Thoracic aorta (tissue), 2 donors: ENCODE measurements around the gene KLK13. TPM values are rescaled to one million over a fixed set of nuclear protein-coding genes. Genes with fewer than 3 reads are reported as not detected.

Source experiments
- ATAC-seq: fragments of 150-250 bp; one replicate; pipeline ENCODE4 v1.8.0; 2017; ENCODE audit warnings: low read depth; ENCODE audit not compliant: insufficient number of reproducible peaks, low FRiP score
- DNase-seq: peaks from one replicate; pipeline ENCODE4 v3.0.0-alpha.2; 2020; ENCODE audit warnings: low spot score
- H3K27ac ChIP-seq, 2 donors: fragments of 200-600 bp; sonication (generic); 1 replicate in 1 of 2; 2 replicates in 1 of 2; pipeline ENCODE4 v1.5.1; 2016; ENCODE audit warnings: mild to moderate bottlenecking in 2 of 2, moderate library complexity in 2 of 2
- H3K27me3 ChIP-seq: fragments of 200-600 bp; sonication (generic); replicated peaks from 2 replicates; pipeline ENCODE4 v1.6.0; 2016; ENCODE audit warnings: mild to moderate bottlenecking; ENCODE audit not compliant: insufficient read depth
- H3K36me3 ChIP-seq: fragments of 200-600 bp; sonication (generic); one replicate; pipeline ENCODE4 v1.5.1; 2016
- H3K4me1 ChIP-seq, 2 donors: fragments of 200-600 bp; sonication (generic); 1 replicate in 1 of 2; 2 replicates in 1 of 2; pipeline versions ENCODE4 v1.5.1 to v1.6.0; 2016; ENCODE audit warnings: low read depth in 2 of 2, mild to moderate bottlenecking in 1 of 2; ENCODE audit not compliant: control insufficient read depth in 1 of 2
- H3K4me3 ChIP-seq: fragments of 200-600 bp; sonication (generic); 2 replicates; pipeline ENCODE4 v1.5.1; 2016; ENCODE audit warnings: mild to moderate bottlenecking
- H3K9me3 ChIP-seq: fragments of 200-600 bp; sonication (generic); 2 replicates; pipeline ENCODE4 v1.5.1; 2016
- total RNA-seq, 2 donors: library from RNA; depleted of rRNA; stranded (reverse); fragments of >200 nt; gene quantifications; one replicate each; pipeline versions ENCODE4 v1.1.0 to v1.2.3, GENCODE V29; 2016
- TF ChIP-seq, protein P1 (sequence below): fragments of 200-600 bp; sonication (generic); IDR thresholded peaks from one replicate; pipeline ENCODE4 v1.5.1; 2019; ENCODE audit warnings: antibody characterized with exemption

KLK13 gene
- total RNA-seq, 2 donors from 2014 or later: not detected

DNA sequence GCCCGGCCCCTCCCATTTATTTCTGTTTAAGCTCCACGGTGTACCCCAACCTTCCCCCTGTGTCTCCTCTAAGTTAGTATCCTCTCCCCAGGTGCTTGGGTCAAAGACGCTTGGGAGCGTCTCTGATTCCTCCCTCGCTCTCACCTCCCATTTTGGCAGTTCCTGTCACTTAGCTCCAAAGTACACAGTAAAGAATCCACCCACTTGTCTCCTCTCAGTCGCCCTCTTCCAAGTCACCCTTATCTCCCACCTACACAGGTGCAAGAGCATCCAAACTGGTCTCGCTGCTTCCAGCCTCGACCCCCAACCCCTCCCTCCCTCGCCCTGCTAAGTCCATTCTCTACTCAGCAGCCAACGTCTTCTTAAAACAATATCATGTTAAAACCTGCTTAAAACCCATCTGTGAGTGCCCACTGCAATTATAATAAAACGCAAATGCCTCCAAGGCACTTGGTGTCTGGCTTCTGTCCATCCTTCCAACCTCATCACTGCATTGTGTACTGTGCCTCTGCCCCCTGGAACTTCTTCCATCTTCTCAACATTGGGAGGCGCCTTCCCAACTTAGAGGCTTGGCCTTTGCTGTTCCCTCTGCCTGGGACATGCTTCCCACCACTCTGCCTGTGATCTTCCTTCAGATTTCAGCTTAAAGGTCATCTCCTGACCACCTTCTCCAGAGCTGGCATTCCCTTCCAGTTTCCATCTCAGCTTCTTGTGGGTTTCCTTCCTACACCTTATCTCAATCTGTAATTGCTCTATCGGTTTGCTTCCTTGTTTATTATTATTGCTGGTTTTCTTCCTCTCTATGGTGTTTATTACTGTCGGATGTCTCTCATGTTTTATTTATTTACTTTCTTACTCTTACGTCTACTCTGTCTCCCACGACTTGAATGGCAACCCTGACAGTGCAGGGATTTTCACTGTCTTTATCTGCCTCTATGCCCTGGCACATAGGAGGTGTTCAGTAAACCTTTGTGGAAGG lies 27.3 kb upstream of the KLK13 start:
- Histone ChIP-seq H3K27ac (no peak overlapping the region), H3K27me3 (no peaks in the 10 kb centered on the region), H3K36me3 (no peaks in the 10 kb centered on the region), H3K4me1 (no peaks in the 10 kb centered on the region), H3K4me3 (no peak overlapping the region), H3K9me3 (no peaks in the 10 kb centered on the region)
- TF ChIP-seq, protein P1, sequence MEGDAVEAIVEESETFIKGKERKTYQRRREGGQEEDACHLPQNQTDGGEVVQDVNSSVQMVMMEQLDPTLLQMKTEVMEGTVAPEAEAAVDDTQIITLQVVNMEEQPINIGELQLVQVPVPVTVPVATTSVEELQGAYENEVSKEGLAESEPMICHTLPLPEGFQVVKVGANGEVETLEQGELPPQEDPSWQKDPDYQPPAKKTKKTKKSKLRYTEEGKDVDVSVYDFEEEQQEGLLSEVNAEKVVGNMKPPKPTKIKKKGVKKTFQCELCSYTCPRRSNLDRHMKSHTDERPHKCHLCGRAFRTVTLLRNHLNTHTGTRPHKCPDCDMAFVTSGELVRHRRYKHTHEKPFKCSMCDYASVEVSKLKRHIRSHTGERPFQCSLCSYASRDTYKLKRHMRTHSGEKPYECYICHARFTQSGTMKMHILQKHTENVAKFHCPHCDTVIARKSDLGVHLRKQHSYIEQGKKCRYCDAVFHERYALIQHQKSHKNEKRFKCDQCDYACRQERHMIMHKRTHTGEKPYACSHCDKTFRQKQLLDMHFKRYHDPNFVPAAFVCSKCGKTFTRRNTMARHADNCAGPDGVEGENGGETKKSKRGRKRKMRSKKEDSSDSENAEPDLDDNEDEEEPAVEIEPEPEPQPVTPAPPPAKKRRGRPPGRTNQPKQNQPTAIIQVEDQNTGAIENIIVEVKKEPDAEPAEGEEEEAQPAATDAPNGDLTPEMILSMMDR: no peak
- DNase-seq: no peak
- no peak for ATAC-seq

DNA sequence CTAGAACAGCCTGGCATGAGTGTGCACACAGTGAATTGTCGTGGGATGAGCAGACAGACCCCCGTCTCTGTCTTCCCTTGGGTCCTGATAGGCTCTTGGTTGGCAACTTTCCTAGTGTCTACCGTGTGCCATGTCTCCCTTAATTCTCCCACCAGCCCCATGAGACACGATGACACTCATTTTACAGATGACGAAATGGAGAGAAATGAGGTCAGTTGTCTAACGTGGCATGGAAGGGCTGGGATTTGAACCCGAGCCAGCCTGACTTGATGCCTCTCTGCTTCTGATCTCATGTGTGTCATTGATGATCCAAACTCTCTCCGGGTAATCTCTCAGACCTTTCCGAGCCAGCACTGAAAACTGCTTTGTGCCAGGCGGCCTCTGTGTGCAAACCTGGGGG lies 26.2 kb upstream of the KLK13 start:
- TF ChIP-seq, protein P1: no peak
- no peak overlapping the region for H3K27ac ChIP-seq
- H3K27me3 ChIP-seq: no peaks in the 10 kb centered on the region
- no peaks in the 10 kb centered on the region for H3K4me1 ChIP-seq
- DNase-seq (no peak), ATAC-seq (no peak)
- H3K36me3 ChIP-seq: no peaks in the 10 kb centered on the region
- H3K9me3 ChIP-seq: no peaks in the 10 kb centered on the region
- no peak overlapping the region for H3K4me3 ChIP-seq

DNA sequence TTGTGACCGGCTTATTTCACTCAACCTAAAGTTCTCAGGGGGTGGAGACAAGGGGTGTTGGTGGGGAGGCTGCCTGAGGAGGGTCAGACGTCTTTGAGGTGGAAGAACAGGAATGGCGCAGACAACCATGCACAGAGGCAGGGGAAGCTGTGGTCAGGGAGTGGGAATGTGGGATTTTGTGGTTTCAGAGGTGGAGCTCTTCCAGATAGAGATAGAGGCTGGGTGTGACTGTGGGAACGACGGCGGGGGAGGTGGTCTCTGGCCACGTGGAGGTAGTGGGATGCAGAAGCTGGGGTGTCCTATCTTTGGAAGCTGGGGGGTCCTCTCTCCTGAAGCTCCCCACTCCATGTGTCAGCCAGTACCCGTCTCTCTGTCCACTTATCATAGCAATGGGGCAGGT lies 25.6 kb upstream of the KLK13 start:
- Histone ChIP-seq H3K27ac (no peak overlapping the region), H3K4me3 (no peak overlapping the region), H3K9me3 (no peaks in the 10 kb centered on the region), H3K36me3 (no peaks in the 10 kb centered on the region), H3K27me3 (no peaks in the 10 kb centered on the region), H3K4me1 (no peaks in the 10 kb centered on the region)
- TF ChIP-seq, protein P1: no peak
- no peak for DNase-seq
- ATAC-seq: no peak

DNA sequence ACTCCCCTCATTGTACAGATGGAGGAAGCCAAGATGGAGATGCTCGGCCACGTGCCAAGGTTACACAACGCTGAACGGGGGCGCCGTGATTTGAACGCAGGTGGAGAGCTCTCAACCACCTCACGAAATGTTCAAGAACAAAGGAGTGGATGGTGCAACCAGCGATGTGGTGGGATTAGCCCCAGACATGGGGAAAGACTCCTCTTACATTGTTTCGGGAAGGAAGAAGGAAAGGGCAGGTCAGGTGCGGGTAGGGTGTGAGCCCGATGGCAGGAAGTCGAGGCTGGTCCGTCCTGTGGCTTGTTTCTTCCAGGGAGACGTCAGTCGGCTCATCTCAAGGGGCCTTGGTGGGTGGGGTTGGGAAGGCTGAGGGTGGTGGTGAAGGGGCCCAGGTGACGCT lies 24.9 kb upstream of the KLK13 start:
- Histone ChIP-seq H3K4me3 (no peak overlapping the region), H3K36me3 (no peaks in the 10 kb centered on the region), H3K27me3 (no peaks in the 10 kb centered on the region), H3K27ac (no peak overlapping the region), H3K9me3 (no peaks in the 10 kb centered on the region), H3K4me1 (no peaks in the 10 kb centered on the region)
- no peak for DNase-seq
- TF ChIP-seq, protein P1: no peak
- no peak for ATAC-seq

DNA sequence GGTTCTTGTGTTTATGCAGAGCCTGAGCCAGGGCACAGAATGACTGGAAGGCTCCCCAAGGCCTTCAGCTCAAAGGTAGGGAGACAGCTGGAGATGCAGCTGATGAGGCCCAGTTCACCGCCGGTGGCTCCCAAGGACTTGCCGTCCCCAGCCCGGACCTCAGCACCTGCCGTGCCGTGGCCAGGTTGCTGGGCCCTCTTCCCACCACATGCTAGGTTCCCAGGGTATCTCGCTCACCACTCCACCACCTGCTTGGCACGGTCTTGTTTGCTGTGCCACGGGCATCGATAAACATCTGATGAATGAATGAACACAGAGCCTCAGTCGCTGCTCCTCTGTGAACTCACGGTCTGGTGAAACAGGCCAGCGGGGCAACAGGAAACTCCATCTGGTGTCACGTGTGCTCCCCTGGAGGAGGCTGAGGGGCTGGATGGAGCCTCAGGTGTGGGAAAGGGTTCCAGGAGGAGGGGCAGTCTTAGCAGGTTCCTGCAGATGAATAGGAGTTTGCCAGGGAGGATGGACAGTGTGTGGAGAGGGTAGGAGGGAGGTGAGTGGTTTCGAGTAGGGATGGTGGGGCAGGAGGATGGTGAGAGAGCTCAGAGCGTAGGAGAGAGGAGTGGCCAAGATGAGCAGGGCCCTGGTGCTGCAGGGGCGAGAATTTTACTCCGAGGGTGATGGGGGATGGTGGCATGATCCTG lies 21.4 kb upstream of the KLK13 start:
- no peak for ATAC-seq

More for the DNA sequence above, 21.4 kb upstream of the KLK13 start:
- H3K36me3 ChIP-seq: no peaks in the 10 kb centered on the region
- H3K27ac ChIP-seq: no peak overlapping the region
- no peaks in the 10 kb centered on the region for H3K4me1 ChIP-seq
- no peak overlapping the region for H3K4me3 ChIP-seq
- TF ChIP-seq, protein P1: no peak
- no peaks in the 10 kb centered on the region for H3K9me3 ChIP-seq
- no peaks in the 10 kb centered on the region for H3K27me3 ChIP-seq
- no peak for DNase-seq
